ENCODE measurements around the gene USP7. TPM values are rescaled to one million over a fixed set of nuclear protein-coding genes. Genes with fewer than 3 reads are reported as not detected.

USP7 gene
- total RNA-seq, 2 experiments from 2014 or later = 46.4 to 127 TPM

DNA sequence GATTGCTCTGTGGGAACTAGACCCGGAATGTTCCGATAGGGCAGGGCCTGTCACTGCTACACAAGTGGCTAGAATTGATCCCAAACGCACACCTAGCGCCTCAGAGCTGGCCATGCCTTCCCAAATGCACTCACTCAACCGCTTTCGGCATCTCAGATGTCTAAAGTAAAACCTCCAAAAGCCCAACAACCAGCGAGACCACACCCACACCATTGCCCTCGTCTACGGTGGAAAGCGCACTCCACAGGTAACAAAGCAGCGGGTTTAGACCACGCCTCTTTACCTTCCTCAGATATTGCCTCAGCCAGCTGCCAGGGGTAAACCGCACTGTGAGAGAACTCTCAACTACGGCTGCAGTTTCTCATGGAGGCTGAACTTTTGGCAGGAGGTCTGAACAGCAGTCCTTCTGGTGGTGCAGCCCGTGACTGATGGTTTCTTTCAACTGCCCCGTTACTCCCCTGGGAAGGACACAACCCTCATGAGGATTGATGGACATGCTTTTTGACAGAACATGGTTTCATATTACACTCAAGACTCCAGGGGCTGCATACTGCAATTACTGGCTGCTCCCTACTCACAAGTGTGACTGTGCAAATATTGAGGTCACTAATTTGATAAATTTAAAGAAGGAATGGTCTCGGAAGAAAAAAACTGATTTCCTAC is 34.5 kb downstream of the USP7 start:
- ChIA-PET CTCF (ENCODE audit: unreplicated experiment) (no interaction called here), POLR2A (interaction anchor here (1.1 kb wide), 1 partner anchor 45 kb away, joined by 3 read pairs; no protein-coding TSS in a partner anchor)
- H3K4me2 ChIP-seq (ENCODE audit: low read length) = no peak overlapping the region
- no peaks in the 10 kb centered on the region for H3K9me2 ChIP-seq (ENCODE audit: insufficient read depth, low read length)
- no peak overlapping the region for H3K4me3 ChIP-seq (ENCODE audit: low read depth, low read length, poor library complexity, severe bottlenecking)
- no peaks in the 10 kb centered on the region for H3K4me1 ChIP-seq (ENCODE audit: insufficient read depth, low read length, poor library complexity, severe bottlenecking)
- H2AFZ ChIP-seq (ENCODE audit: low read length) = no peak overlapping the region
- no TSS peak for BruUV-seq (replicated peaks)
- TF ChIP-seq EZH2phosphoT487 (IDR thresholded peaks at IDR 0.05; ENCODE audit: borderline replicate concordance, low read depth, low read length) = no peak
- TF ChIP-seq, protein P1, sequence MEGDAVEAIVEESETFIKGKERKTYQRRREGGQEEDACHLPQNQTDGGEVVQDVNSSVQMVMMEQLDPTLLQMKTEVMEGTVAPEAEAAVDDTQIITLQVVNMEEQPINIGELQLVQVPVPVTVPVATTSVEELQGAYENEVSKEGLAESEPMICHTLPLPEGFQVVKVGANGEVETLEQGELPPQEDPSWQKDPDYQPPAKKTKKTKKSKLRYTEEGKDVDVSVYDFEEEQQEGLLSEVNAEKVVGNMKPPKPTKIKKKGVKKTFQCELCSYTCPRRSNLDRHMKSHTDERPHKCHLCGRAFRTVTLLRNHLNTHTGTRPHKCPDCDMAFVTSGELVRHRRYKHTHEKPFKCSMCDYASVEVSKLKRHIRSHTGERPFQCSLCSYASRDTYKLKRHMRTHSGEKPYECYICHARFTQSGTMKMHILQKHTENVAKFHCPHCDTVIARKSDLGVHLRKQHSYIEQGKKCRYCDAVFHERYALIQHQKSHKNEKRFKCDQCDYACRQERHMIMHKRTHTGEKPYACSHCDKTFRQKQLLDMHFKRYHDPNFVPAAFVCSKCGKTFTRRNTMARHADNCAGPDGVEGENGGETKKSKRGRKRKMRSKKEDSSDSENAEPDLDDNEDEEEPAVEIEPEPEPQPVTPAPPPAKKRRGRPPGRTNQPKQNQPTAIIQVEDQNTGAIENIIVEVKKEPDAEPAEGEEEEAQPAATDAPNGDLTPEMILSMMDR (conservative IDR thresholded peaks at IDR 0.05; ENCODE audit: low read length) = no peak
- peaks cover 26% of the 10 kb centered on the region; the same call in 1 of the 2 replicates for H3K79me2 ChIP-seq (ENCODE audit: insufficient read depth, low read depth, low read length)
- H4K20me1 ChIP-seq (ENCODE audit: insufficient read depth, low read length) = peaks cover 35% of the 10 kb centered on the region
- H3K36me3 ChIP-seq (ENCODE audit: insufficient read depth, low read length) = peaks cover 54% of the 10 kb centered on the region
- intact Hi-C loops (cut with micrococcal nuclease; ENCODE audit: unreplicated experiment) = no loop called here
- DNase-seq (ENCODE audit: low spot score) = no peak
- no peaks in the 10 kb centered on the region for H3K9me3 ChIP-seq (ENCODE audit: low read length)
- no peak overlapping the region for H3K27ac ChIP-seq (ENCODE audit: low read depth, low read length, poor library complexity, severe bottlenecking)

- BruUV-seq (replicated peaks) = no TSS peak
- DNase-seq (ENCODE audit: low spot score) = no peak
- Histone ChIP-seq H3K79me2 (ENCODE audit: insufficient read depth, low read depth, low read length) (peaks cover 22% of the 10 kb centered on the region; the same call in 1 of the 2 replicates), H3K9me3 (ENCODE audit: low read length) (no peaks in the 10 kb centered on the region), H3K9me2 (ENCODE audit: insufficient read depth, low read length) (no peaks in the 10 kb centered on the region), H3K4me3 (ENCODE audit: low read depth, low read length, poor library complexity, severe bottlenecking) (no peak overlapping the region), H3K4me1 (ENCODE audit: insufficient read depth, low read length, poor library complexity, severe bottlenecking) (no peaks in the 10 kb centered on the region), H4K20me1 (ENCODE audit: insufficient read depth, low read length) (peaks cover 32% of the 10 kb centered on the region), H3K36me3 (ENCODE audit: insufficient read depth, low read length) (peaks cover 59% of the 10 kb centered on the region), H2AFZ (ENCODE audit: low read length) (no peak overlapping the region), H3K27ac (ENCODE audit: low read depth, low read length, poor library complexity, severe bottlenecking) (no peak overlapping the region), H3K4me2 (ENCODE audit: low read length) (no peak overlapping the region)
- intact Hi-C loops (cut with micrococcal nuclease; ENCODE audit: unreplicated experiment) = no loop called here
- ChIA-PET POLR2A (interaction anchor here (1.1 kb wide), 1 partner anchor 46 kb away, joined by 3 read pairs; no protein-coding TSS in a partner anchor), CTCF (ENCODE audit: unreplicated experiment) (interaction anchor here (1.1 kb wide), 1 partner anchor 8 kb away, joined by 4 read pairs; no protein-coding TSS in a partner anchor)
- no peak for TF ChIP-seq EZH2phosphoT487 (IDR thresholded peaks at IDR 0.05; ENCODE audit: borderline replicate concordance, low read depth, low read length)
- TF ChIP-seq, protein P1 (conservative IDR thresholded peaks at IDR 0.05; ENCODE audit: low read length) = no peak
These were observed 35.2 kb downstream of the USP7 start for GRCh38 chr16:8928467-8928957.

DNA sequence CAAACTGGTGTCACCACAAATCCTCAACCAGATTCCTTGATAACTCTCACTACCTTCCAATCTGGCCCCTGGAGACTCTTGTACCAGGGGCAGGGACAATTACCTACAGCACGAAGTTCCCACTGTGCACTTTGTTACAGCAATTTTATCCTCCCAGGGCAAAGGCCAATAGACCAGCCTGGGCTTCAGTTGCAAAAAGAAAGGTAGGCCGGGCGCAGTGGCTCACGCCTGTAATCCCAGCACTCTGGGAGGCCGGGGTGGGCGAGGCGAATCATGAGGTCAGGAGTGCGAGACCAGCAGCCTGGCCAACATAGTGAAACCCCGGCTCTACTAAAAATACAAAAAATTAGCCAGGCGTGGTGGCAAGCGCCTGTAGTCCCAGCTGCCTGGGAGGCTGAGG is 36.9 kb downstream of the USP7 start:
- H3K4me1 ChIP-seq (ENCODE audit: insufficient read depth, low read length, poor library complexity, severe bottlenecking) = no peaks in the 10 kb centered on the region
- intact Hi-C loops (cut with micrococcal nuclease; ENCODE audit: unreplicated experiment) = no loop called here

More for the DNA sequence above, 36.9 kb downstream of the USP7 start:
- Histone ChIP-seq H3K4me2 (ENCODE audit: low read length) (no peak overlapping the region), H3K79me2 (ENCODE audit: insufficient read depth, low read depth, low read length) (peaks cover 6% of the 10 kb centered on the region; the same call in 1 of the 2 replicates), H3K36me3 (ENCODE audit: insufficient read depth, low read length) (peaks cover 73% of the 10 kb centered on the region), H4K20me1 (ENCODE audit: insufficient read depth, low read length) (peaks cover 19% of the 10 kb centered on the region), H3K27ac (ENCODE audit: low read depth, low read length, poor library complexity, severe bottlenecking) (no peak overlapping the region), H3K4me3 (ENCODE audit: low read depth, low read length, poor library complexity, severe bottlenecking) (no peak overlapping the region), H3K9me3 (ENCODE audit: low read length) (no peaks in the 10 kb centered on the region), H3K9me2 (ENCODE audit: insufficient read depth, low read length) (no peaks in the 10 kb centered on the region), H2AFZ (ENCODE audit: low read length) (no peak overlapping the region)
- no TSS peak for BruUV-seq (replicated peaks)
- CTCF ChIA-PET (ENCODE audit: unreplicated experiment) = no interaction called here
- POLR2A ChIA-PET = no interaction called here
- DNase-seq (ENCODE audit: low spot score) = no peak
- TF ChIP-seq EZH2phosphoT487 (IDR thresholded peaks at IDR 0.05; ENCODE audit: borderline replicate concordance, low read depth, low read length) = no peak
- TF ChIP-seq, protein P1 (conservative IDR thresholded peaks at IDR 0.05; ENCODE audit: low read length) = no peak

Data from OCI-LY7 (cell line).